Gastroesophageal sphincter (tissue), 3 donors: ENCODE measurements around the gene MYCBP2.

Experiments used
- CTCF ChIP-seq, 4 experiments: fragments of 200-600 bp in 2 of 4; fragments of 450-650 bp in 2 of 4; sonication (generic) in 1 of 4; IDR thresholded peaks; one replicate each; pipeline ENCODE4 v1.5.1; 2017 to 2019; ENCODE audit warnings: antibody characterized with exemption in 4 of 4, mild to moderate bottlenecking in 2 of 4, moderate library complexity in 2 of 4
- EP300 ChIP-seq: sonication (generic); formaldehyde crosslinking; IDR thresholded peaks from one replicate; pipeline ENCODE4 v1.6.1; 2017; ENCODE audit warnings: antibody characterized with exemption, mild to moderate bottlenecking

- TF ChIP-seq CTCF (IDR thresholded peaks at IDR 0.05) (no peak), EP300 (no peak)
These were observed 108.6 kb downstream of the MYCBP2 start for GRCh38 chr13:77218274-77218673.
